Activated CD4-positive, alpha-beta T cell treated with anti-CD3 and anti-CD28 coated beads for 1 hour (primary cell): ENCODE data around the gene CXCL12.

Source experiments
- DNase-seq: peaks from one replicate; pipeline ENCODE4 v3.0.0-alpha.2; 2020

The CXCL12 gene

DNA sequence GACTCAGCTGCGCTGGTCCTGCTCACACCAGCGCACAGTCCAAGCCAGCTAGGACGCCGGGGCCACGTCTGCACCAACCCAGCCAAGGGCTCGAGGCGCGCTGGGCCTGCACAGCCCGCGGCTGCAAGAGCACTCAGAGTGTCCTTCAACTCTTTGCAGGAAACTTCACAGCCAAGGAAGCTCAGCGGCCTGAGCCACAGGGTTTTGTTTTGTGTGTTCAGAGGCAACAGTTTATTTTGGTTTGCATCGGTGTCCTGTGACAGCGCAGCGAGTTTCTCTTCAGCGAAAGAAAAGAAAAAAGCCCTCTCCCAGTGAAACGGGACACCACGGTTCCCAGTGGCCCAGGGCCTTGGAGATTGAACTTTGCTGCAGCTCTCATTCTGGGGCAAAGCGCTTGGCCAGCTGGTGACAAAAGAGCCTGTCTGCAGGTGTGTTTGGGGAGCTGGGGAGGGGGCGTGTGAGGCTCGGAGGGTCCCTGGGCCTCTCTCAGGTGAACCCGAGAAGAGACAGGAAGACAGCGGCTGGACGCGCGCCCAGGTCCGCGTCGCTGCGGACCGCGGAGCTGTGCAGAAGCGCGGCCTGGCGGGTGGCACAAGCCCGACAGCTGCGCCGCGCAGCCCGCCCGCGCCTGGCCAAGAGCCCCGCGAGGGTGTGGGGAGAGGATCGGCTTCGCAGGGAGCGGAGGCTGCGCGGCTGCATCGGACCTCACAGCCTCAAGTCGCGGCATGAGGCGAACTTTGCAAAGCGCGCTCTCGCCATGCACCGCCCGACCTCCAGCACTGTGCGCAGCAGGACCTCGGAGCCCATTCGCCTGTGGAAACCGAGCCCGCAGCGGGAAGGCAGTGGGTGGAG, 922 bp downstream of the CXCL12 start:
- DNase-seq = no peak

DNA sequence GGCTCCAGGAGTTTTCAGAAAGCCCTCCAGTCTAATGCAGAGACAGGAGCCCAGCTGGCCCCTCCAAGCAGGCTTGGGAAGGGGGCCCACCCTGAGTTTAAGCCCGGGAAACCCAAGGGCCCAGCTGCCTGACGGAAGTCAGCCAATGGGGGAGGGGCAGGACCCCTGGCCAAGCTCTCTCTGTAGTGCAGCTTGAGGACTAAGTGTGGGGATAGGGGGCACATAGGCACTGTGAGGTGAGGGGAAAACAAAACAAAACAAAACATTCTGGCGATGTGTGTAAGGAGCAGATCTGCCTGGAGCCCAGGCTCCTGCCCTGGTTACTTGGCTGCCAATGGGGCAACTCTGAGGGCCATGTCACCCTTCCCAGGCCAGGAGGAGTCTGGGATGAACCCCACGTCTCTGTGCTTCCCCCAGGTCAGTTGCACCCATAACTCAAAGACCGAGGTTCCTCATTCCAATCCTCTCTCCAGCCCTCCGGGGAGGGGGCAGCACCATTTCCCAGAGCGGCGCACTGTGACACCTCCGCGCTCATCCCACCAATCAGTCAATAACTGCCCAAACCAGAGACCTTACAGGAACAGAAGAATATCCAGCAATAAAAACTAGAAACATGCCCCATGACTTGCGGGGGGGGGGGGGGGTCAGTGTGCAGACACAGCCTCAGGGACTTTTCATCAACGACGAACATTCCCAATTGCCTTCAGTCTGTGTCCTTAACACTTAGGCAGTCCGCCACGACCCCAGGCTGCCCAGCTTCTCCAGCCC, 1.7 kb downstream of the CXCL12 start:
- DNase-seq = no peak

DNA sequence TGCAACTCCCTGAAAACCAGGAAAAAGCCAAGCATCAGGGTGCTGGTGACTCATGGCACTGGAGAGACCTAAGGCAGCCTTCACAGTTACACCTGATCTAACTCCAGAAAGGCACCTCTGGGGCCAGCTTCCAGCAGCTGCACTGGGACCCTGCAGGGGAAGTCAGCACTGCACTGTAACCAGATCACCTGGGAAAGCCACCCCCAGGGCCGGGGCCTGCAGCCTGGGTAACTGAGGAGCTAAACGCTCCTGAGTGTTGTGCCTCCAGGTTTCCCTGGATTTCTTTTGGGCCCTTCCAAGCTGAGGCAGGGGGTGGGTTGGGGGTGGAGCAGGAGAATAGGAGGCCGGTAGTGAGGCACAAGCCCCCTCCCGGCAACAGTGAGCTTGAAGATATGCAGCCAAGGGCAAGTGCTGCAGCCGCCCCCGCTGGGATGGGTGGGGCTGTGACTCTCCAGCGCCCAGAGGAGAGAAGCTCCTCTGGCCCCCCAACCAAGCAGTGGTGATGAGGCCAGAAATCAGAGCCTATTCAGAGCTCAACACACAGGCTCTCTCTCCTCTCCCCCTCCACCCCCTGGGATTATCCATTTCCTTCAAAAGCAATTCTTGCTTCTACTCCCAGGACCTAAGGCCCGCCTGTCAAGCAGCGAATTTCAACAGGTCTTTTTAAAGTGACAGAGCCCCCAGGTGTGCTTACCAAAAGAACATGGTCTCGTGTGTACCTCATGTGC, 2.6 kb downstream of the CXCL12 start:
- no peak for DNase-seq

DNA sequence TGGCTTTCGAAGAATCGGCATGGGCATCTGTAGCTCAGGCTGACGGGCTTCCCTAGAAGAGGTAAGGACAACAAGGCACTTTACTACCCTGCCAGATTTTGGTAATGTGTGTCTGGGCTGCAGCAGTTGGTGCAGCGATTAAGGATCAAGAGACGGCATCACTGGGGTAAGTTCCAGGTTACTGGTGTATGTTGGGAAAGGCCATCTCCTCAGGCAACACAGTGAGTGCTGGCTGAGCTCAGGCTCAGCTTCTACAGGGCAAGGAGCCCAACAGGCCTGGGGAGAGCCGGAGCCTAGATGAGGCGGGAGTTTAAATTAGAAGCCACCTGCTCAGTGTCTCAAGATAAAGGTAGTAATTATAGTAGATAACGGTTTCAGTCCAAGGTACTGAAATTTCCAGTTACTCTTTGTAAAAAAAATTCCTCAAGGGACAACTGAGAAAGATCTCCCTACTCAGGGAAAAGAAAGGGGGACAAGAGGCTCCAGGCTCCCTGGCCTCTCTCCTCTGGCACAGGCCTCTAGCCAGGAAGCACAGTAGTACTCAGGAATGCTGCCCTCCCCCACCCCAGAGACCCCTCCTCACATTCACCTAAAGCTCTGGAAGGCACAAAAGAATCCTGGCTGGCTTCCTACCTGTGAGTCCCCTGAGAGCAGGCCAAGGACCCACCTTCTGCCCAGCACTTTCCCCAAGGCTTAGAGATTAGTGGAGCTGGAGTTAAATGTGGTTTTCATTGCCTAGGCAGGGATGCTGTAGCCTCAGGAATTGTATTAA, 3.9 kb downstream of the CXCL12 start:
- no peak for DNase-seq

DNA sequence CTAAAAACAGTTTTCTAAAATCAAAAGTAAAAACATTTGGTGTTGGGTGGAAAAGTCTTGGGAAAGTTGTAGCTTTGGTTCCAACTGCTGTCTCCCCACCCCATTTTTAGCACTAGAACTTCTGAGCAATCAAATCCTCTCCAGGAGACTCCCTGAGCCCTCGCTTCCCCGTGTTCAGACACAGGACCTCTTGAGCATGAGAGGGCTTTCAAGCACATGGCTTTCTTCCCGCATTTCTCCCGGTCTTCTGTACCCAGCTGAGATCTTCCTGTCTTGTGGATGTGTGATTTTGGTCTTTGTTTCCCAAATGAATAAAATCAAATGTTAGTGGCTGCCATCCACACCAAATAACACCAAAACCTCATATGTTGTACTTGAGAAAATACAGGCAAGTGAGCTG, 5.0 kb downstream of the CXCL12 start:
- DNase-seq = no peak

DNA sequence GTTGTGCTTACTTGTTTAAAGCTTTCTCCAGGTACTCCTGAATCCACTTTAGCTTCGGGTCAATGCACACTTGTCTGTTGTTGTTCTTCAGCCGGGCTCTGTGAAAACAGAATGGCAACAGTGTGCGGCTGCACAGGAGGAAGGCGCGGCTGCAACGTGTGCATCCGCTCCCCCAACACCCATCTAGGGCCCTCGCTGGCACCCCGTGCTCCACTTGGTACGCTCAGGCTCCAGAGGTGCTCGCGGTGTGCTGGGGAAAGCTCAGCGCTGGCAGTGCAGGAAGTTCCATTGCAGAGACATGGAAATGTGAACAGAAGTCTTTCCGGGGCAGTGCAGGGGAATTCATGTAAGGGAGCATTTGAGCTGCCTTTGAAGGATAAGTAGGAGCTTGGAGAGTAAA, 6.3 kb downstream of the CXCL12 start:
- no peak for DNase-seq

DNA sequence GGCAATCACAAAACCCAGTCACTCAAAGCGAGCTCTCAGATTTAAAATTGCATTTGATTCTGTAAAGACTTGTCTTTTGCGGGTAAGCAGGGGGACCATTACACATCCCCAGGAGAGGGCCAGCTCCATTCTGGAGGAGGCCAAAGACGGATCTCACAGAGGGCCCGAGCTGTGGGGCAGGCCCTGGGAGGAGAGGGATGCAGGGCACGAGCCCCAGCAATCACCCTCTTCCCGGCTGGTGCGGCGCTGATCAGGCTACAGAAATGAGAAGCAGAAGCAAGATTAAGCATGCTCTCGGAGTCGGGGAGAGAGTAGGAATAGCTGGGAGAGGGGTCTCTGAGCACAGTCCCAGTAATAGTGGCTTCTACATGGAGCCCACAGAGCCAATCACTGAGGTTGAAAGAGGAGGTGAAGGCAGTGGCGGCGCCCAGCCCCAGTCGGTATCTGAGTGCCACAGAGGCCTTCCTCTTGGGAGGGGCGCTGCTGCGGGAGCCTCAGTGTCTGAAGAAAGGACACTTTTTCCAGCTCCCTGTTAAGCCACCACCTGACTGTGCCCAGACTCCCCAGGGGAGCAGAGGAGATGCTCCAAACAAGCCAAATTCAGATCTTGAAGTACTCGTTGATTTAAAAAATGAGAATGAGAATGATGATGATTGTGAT, 7.1 kb downstream of the CXCL12 start:
- no peak for DNase-seq

DNA sequence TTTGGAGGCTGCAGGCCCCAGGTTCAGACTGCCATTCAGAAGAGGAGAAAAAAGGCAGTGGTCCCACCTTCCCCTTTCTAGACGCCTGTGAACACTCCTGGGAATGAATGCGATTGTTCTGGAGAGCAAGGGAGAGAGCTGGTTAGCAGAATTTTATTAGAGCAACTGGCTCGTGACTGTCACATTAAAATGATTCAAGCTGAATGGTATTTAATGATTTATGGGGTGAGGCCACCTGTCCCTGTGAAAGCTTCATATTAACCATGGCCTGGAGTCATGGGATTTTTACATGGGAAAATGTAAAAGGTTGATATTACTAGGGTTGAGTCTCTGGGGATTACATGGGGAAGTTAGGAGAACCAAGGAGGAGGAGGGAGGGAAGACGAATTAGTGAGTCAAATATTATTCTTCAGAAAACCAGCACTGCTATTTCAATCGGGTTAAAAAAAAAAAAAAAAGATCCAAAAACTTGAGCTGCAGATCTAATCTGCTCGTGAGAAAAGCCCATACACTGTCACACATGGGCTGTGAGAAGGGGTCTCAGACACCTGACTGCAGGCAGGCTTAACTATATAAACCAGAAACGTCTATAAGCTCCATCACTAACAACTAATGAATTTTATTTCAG, 8.3 kb downstream of the CXCL12 start:
- DNase-seq = no peak

DNA sequence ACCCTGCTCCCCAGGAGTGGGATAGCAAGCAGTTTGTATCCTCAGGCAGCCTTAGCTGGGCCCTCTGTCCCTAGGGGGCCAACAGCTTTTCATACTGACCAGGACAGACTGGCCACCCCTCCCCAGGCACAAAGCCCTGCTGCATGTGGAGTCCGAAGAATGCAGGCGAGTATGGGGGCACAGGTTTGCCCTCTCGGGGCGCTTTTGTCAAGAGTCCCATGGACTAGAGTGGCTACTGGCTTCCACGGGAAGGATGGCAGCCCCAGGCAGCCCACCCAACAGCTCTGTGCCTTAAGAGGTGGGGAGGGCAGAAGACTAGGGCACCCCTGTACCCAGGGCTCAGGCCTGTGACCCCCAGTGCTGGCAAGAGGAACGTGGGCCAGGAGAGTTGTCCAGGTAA, 10.7 kb downstream of the CXCL12 start:
- no peak for DNase-seq

DNA sequence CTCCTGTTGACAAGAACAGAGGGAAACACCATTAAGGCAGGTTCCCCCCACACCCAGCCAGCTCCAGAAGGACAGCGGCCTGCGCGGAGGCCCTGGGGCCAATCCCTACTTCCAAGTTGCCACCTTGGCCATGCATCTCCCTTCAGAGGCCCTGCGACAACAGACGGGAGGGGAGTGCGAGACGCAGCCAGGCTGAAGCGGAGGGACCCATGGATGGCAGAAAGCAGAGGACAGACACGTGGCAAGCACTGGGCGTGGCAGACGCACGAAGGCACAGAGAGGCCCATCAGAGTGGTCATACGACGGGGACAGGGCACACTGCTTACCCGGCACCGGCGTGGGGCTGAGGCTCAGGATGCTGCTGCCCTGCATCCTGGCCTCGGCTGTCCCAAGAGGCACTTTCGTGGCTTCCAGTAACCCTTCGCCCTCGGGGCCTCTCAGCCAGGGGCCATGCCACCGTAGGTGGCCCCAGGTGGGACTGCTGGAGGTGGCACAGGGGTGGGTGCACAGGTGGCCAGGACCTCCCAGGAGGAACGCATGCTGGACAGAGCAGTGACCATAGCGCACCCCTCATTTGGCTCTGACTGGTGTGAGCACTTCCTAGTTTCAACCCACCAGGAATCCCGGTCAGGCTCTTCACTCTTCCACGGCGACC, 11.4 kb downstream of the CXCL12 start:
- DNase-seq = no peak

DNA sequence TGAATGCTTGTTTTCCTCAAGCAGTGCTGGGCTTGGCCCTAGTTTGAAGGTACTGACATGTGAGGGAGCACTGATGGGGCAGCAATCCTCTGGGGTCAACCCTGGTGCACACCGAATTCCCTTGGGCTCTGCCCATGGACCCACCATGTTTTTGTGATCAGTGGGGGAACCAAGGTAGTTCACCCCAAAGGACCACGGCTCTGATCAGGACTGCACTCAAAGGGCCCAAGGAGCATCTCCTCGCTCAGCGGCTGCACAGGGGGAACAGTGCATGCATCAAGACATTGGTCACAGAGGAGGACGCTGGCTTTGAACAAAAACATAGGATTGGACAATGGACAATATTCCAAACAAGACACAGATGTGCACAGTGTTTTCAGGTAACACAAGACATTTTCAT, 12.7 kb downstream of the CXCL12 start:
- no peak for DNase-seq

DNA sequence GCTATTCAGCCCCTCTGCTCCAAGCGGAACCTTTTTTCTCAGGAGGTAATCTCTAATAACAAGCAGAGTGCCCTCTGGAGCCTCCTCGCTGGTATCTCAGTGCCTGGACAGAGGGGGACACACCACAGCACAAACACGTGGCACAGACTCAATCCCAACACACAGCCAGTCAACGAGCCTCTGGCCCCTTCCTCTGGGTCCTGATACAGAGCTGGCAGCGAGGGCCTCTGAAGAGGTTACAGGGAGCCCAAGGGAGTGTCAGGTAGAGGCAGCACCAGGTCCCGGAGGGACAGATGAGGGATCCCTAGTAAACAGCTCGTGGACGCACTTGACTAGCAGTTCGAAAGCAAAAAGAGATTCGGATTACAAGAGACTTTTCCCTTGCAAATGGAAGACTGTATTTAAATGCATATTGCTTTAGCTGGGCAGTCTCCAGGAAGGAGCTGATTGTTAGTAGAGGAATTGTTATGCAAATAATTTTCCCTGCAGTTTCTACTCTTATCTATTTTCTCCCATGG, 14.1 kb downstream of the CXCL12 start:
- no peak for DNase-seq

DNA sequence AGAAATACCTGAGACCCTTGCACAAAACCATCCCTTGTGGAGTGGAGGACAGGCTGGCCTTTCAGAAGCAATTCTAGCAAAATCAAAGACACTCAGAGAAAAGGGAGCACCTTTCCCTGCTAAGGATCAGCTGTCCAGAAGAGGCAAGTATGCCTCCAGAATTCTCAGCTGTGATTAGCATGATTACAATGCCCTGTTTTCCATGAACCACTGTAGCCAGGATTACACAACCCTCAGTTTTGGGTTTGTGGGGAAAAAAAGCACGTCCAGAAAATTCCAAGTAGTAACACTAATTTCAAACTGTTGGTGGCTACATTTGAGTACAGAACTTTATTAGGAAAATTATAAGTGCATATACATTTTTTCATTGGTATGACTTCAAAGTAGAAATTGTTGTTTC, 15.0 kb downstream of the CXCL12 start:
- no peak for DNase-seq

DNA sequence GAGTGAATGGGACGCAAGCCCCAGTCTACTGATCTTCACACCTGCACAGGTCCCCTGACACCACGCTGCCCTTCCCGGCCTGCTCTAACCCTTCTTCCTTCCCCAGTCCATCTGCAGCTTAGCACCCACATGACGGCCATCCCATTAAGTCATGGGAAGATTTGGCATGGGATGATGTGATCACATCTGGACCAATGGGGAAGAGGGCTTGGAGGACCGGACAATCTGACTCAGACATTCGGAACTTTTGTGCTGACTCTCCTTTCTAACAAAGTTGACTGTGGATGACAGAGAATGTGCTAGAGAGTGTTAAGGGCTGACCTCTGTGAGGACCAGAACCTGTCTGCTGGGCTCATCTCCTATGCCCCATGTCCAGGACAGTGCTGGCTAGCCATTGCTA, 15.6 kb downstream of the CXCL12 start:
- no peak for DNase-seq

DNA sequence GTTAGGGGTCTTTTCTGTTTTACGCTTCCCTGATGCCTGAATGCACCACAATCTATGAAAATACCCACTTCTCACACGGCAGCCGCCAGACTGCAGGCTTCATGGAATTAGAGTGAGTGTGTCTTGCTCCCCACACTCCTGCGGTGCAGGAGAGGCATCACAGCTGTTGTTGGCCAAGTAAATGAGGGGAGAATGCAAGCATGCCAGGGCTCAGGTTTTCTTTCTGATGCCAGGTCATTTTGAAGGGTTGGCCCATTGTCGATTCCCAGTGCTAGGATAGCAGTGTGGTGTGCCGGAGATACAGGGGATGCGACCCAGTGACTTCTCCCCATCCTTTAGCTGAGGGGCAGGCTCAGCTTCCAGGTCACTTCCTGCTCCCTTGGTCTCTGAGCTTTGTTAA, 16.3 kb downstream of the CXCL12 start:
- no peak for DNase-seq

DNA sequence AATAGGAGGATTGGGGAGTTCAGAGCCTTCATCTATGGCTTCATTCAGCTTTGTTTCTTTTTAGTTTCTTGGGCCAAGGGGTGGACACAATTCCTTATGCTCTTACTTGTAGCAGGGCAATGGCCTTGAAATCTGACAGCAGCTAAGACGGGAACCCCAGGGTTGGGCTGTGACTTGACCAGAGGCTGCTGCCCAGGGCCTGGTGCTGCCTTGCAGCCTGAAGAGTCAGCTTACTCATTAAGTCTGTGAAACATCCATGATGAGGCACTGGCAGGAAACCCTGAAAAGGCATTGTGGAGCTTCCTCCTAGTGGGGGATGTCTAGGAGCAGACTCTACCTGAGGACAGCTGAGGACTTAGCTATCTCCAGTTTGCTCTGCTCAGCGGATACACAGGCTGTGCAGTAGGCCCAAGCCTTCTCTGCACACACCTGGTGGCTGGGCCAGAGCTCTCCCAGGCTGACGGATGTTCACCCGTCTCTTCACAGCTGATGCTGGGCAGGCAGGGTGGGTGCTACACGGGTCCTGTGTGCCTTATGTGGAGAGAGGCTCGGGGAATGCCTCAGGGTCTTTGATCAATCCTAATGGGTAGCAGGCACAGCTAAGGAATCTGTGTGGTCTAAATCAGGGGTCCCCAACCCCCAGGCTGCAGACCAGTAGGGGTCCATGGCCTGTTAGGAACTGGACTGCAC, 17.8 kb downstream of the CXCL12 start:
- DNase-seq = no peak

DNA sequence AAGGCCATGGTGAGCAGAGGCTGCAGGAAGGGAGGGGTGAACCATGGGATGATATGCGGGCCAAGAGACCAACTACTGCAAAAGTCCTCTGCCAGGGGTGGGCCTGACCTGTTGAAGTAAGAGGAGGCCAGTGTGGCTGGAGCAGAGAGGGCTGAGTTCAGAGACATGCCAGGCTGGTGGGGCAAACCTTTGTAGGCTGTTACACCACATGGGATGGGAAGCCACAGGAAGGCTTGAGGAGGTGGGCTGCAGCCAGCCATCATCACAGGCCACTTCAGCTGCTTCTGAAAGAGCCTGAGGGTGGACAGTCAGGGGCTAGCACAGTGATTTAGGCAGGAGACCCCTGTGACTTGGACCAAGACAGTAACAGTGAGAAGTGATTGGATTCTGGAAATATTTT, 20.3 kb downstream of the CXCL12 start:
- no peak for DNase-seq

DNA sequence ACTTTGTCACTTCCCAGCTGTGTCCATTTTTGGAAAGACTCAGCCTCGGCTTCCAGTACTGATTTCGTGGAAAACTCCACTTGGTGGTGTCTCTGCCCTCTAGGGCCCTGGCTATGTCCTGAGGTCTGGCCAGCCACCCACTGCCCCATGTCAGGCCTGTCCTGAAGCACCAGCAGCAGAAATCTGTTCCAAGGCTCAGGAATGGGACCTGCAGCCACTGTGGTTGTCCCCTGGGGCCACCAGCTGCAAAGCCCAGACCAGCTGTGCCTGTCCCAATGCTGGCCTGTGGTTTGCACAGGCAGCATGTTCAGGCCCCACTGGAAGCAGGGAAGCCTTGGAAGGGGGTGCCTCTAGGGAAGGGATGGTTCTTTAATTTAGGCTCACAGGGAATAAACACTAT, 21.2 kb downstream of the CXCL12 start:
- DNase-seq = no peak

DNA sequence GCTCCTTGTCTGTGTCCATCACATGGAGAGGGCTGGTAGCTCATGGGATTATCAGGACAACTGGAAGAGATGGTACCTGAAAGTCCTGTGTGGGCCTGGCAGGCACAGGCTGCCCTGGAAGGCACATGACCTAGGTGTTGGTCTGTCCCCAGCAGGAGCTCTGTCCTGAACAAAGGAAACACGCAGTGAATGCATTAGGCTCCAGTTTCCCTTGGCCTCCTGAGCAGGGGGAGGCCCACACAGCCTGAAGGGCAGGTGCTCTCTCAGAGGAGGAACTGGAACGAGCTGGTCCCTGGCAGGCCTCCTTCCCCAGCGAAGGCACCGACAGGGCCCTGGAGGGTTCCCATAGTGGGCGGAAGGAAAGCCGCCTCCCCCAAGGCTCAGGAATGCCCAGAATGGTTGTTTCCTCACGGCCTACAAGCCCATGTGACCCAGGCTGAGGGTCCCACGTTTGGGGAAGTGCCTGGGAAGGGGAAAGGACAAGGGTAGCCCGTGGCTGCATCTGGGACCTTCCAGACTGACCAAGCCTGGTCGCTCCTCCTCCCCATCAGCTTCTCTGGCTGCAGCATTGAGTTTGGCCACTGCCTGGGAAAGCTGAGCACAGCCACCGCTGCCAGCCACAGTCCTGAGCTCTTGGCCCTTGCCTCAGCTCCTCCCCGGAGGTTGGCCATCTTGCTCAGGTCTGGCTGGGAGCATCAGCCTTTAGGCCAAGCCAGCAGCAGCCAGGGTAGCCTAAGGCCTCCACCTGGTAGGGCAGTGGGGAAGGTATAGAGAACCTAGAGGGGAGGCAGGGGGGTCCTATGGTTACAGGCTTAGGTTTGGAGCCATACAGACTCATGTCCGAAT, 21.8 kb downstream of the CXCL12 start:
- no peak for DNase-seq

DNA sequence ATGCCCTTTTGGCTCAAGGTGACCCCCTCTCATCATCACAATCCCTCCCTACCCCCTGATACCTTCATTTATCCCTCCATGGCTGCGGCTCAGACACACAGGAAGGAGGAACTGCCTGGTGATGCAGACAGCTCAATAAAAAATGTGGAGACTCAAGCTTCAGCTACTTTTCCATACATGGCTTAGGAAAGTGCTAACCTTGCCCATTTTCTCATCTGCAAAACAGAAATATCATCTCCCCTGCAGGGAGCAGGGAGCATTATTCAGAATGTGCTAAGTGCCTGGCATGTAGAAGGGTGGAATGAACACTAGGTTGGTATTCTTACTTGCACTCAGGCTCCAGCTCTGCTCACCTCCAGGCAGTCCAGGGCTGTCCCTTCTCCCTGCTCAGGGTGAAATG, 23.8 kb downstream of the CXCL12 start:
- no peak for DNase-seq
